Mononuclear cell (primary cell): ENCODE data around the gene IL1F10. TPM values are rescaled to one million over a fixed set of nuclear protein-coding genes. Genes with fewer than 3 reads are reported as not detected.

Experiments
- H3K27me3 ChIP-seq: 2 replicates; pipeline ENCODE4 v1.6.0; 2011; ENCODE audit warnings: low read length, control low read depth; ENCODE audit not compliant: insufficient read depth
- H3K4me1 ChIP-seq: 2 replicates; pipeline ENCODE4 v1.5.1; 2011; ENCODE audit warnings: mild to moderate bottlenecking, low read length, control low read depth; ENCODE audit not compliant: insufficient read depth
- H3K4me3 ChIP-seq: 2 replicates; pipeline ENCODE4 v1.5.1; 2011; ENCODE audit warnings: mild to moderate bottlenecking, low read length, moderate library complexity
- H3K9me3 ChIP-seq: 2 replicates; pipeline ENCODE4 v1.5.1; 2011; ENCODE audit warnings: low read depth, mild to moderate bottlenecking, control low read depth, low read length
- total RNA-seq: library from RNA; depleted of rRNA; stranded (reverse); fragments of >200 nt; gene quantifications from one replicate; pipeline ENCODE4 v1.2.3, GENCODE V29; 2012

Gene IL1F10, protein sequence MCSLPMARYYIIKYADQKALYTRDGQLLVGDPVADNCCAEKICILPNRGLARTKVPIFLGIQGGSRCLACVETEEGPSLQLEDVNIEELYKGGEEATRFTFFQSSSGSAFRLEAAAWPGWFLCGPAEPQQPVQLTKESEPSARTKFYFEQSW
- total RNA-seq = not detected

DNA sequence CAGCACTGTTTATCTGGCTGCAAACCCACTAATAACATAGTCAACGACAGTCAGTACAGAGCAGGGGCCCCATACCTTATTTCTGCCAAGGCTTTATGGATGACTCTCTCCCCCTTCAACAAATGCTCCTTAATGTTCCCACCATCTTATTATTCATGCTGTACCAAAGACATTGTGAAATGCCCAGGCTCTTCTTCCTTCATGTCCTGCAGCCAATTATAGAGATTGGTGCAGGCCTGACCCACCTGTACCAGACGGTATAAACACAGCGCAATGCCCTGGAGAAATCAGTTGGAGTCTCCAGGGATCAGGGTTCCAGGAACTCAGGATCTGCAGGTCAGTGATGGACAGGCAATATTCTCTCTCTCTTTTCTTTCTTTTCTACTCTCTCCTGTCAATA, at the start of gene IL1F10:
IL1F10 (plus strand) TSS at position 290 of the 400 bp plus-strand sequence. CDS start 4,769 bp downstream, outside the sequence.
- H3K9me3 ChIP-seq = no peaks in the 10 kb centered on the region
- H3K4me1 ChIP-seq = no peaks in the 10 kb centered on the region
- no peaks in the 10 kb centered on the region for H3K27me3 ChIP-seq
- no peak within 1 kb of the TSS for H3K4me3 ChIP-seq

DNA sequence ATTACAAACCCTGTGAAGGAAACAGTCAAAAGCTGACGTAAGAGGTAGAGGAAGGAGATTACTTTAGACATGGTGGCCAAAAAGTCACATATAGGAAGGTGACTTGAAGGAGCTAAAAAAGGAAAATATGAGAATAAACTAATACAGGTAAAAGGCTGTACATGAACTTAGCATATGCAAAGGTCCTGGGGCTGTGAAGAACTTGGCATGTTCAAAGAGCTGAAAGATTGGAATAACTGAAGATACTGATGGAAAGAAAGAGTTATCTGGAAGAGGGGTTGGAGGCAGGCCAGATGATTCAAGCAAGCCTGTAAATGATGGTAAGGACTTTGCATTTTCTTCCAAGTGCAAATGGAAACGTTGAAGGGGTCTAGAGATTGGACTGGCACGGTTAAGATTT, 49.3 kb upstream of the IL1F10 start:
- no peaks in the 10 kb centered on the region for H3K27me3 ChIP-seq
- no peaks in the 10 kb centered on the region for H3K4me1 ChIP-seq
- no peak overlapping the region for H3K4me3 ChIP-seq
- H3K9me3 ChIP-seq = no peaks in the 10 kb centered on the region

DNA sequence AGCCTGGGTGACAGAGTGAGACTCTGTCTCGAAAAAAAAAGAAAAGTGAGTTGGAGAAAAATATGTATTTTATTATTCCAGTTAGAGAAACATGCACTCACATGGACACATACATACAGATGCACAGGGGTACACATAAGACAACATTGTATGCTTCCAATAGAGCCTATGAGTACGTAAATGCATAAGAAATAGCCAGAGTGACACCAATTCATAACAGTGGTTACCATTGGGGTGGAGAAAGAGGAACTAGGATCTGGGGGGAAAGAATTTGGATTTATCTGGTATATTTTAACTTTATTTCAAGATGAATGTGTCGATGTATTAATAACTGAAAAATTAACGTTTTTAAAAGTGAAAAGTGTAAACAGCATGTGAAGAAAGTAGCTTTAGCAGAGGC, 46.5 kb upstream of the IL1F10 start:
- Histone ChIP-seq H3K4me3 (no peak overlapping the region), H3K9me3 (no peaks in the 10 kb centered on the region), H3K4me1 (no peaks in the 10 kb centered on the region), H3K27me3 (no peaks in the 10 kb centered on the region)

DNA sequence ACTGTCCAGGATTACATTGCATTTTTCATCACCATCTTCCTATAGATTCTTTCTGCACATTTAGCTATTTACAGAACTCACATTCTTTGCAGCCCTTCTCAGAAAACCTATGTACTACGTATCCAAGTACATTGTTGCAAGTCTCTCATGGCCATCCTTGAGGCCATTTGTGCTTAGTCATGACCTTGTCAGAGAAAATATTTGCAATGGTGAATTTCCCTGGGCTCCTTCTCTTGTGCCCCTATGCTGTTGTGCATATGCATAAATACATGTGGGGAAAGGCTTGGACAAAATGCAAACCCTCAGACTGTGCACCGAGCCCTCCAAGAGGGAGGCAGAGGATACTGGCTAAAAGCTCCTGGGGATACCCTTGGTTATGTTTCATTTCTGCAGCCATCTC, 43.0 kb upstream of the IL1F10 start:
- Histone ChIP-seq H3K4me3 (no peak overlapping the region), H3K9me3 (no peaks in the 10 kb centered on the region), H3K4me1 (no peaks in the 10 kb centered on the region), H3K27me3 (peaks cover 2% of the 10 kb centered on the region)

DNA sequence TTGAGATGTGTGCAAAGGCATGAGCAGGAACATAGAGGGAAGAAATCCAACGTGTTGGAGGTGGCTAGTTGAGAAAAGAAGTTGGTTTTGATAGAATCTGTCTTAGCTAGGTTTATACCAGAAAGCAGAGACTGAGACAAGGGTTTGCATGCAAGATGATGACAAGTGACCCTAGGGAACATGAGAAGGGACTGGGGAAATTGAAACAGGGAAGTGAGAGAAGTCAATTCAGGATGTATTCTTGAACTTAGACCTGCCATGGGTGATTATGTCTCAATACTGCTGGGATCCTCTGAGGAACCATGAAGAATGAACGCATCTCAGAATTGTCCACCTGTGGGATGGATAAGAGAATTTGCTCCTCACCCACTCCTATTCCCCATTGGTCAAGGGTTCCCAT, 42.0 kb upstream of the IL1F10 start:
- Histone ChIP-seq H3K4me1 (no peaks in the 10 kb centered on the region), H3K27me3 (peaks cover 2% of the 10 kb centered on the region), H3K9me3 (no peaks in the 10 kb centered on the region), H3K4me3 (no peak overlapping the region)

DNA sequence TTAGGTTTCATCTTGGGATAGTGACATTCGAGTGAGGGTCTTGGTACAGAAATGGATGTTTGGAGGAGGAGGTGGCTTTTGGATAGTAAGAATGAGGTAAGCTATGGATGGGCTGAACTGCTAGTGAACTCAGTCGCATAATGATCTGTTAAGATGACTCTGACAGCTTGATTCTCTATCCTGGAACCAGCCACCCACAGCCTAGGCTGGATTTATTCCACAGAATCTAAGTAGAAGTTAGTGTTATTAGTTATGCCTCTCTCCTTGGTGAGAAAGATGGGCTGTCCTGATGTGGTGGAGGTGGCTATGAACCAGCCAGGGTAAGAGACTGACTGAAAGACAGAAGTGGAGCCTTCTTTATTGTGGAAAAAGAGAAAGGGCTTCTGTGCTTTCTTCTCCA, 40.1 kb upstream of the IL1F10 start:
- Histone ChIP-seq H3K4me1 (no peaks in the 10 kb centered on the region), H3K9me3 (no peaks in the 10 kb centered on the region), H3K27me3 (peaks cover 2% of the 10 kb centered on the region), H3K4me3 (no peak overlapping the region)

DNA sequence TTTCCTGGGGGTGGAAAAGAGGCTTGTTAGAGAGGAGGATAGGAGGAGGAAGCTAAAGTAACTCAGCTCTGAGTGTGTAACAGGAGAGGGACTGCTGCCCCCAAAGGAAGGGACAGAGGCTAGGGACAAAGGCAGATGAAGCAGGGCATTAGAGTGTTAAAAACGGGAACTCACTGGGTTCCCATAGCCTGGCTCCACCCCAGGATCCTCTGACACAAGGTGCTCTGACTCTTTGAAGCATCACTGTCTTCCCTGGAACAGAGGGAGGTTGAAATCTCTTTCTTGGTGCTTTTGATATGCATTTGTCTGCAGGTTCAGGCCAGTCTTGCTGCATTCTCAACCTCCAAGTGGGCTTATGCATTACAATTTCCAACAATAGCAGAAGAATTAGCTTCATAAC, 39.7 kb upstream of the IL1F10 start:
- Histone ChIP-seq H3K4me3 (no peak overlapping the region), H3K9me3 (no peaks in the 10 kb centered on the region), H3K27me3 (peaks cover 2% of the 10 kb centered on the region), H3K4me1 (no peaks in the 10 kb centered on the region)

DNA sequence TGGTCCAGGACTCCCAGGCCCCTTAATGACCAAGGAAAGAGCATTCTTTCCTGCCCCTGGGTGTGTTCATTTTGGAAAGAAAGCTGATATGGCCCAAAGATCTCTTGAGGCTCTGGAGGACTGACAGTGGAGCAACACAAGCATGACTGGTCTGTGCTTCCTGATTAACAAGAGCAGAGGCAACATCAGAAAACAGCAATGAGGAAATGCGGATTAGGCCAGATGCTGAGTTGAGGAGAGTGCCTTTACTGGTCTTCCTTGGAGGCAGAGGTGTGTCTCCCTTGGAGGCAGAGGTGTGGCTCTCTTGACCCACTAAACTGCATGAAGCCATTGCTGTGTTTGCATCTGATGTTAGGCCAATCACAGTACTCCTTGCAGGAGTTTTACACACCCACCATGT, 35.0 kb upstream of the IL1F10 start:
- H3K4me3 ChIP-seq = no peak overlapping the region
- no peaks in the 10 kb centered on the region for H3K27me3 ChIP-seq
- H3K4me1 ChIP-seq = no peaks in the 10 kb centered on the region
- no peaks in the 10 kb centered on the region for H3K9me3 ChIP-seq

DNA sequence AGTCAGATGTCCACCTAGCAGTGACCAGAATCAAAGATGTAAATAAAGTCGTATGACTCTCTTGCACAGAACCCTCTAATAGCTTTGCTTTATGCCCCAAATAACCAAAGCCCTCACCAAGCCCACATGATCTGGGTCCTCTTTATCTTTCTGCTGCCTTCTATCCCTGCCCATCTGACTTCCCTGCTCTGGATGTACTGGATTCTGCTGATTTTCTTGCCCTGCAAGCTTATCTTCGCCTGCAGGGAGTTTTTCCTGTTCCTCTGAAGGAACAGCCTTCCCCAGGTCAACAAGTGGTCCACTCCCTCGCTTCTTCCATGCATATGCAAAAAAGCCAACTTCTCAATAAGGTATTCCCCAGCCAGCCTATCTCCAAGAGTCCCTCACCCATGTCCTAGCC, 33.8 kb upstream of the IL1F10 start:
- Histone ChIP-seq H3K4me3 (no peak overlapping the region), H3K27me3 (no peaks in the 10 kb centered on the region), H3K4me1 (no peaks in the 10 kb centered on the region), H3K9me3 (no peaks in the 10 kb centered on the region)

DNA sequence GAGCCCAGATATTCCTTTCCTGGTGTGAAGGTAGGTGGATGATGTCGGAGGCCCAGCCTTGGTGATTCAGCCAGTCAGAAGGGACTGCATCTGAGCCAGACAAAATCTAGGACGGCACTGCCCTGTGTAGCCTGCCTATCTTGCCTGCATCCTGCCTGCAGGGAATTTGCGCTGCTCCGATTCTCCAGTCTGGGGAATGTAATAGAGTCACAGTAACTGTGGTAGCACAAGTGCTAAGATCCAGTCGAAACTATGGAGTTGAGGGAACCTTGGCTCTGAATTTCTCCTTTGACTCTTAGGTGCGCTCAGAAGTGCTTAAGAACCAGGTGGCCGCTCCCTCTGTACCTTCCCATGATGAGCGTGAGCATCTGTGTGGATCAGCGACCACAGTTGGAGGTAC, 31.0 kb upstream of the IL1F10 start:
- Histone ChIP-seq H3K4me3 (no peak overlapping the region), H3K9me3 (no peaks in the 10 kb centered on the region), H3K4me1 (no peaks in the 10 kb centered on the region), H3K27me3 (no peaks in the 10 kb centered on the region)

DNA sequence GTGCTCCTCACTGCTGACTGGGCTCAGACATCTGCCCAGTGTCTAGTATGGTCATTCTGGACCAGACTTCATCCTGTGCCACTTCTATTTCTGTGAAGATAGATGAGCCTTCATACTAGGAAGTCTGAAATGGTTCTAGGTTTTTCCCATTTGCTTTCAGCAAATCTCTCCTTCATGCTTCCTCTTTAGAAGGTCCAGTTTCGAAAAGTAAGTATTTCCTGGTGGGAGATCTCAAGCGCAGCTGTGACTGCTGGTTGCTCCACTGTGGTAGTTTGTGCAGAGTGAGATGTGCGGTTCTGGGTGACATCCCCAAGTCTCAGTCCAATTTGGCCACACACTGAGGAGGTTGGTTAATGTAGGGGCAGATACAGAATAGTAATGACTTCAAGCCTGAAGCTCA, 29.5 kb upstream of the IL1F10 start:
- Histone ChIP-seq H3K9me3 (no peaks in the 10 kb centered on the region), H3K27me3 (no peaks in the 10 kb centered on the region), H3K4me1 (no peaks in the 10 kb centered on the region), H3K4me3 (no peak overlapping the region)

DNA sequence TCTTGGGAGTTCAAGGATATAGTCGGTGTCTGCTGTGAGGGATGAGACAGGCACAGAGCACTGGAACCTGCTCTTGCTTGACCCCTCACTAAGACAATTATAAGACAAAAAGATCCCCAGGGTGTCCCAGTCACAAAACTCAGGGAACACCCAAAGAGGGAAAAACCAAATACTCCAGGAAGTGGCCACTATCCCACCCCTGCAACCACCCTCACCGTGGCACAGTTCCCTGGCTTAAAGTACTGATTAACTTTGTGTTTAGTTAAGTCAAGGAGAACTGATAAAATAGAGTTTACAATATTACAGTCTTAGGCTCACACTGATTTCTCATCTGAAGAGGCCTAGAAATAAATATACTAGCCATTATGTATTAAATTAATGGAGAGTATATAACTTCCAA, 28.6 kb upstream of the IL1F10 start:
- Histone ChIP-seq H3K27me3 (no peaks in the 10 kb centered on the region), H3K4me1 (no peaks in the 10 kb centered on the region), H3K4me3 (no peak overlapping the region), H3K9me3 (no peaks in the 10 kb centered on the region)

DNA sequence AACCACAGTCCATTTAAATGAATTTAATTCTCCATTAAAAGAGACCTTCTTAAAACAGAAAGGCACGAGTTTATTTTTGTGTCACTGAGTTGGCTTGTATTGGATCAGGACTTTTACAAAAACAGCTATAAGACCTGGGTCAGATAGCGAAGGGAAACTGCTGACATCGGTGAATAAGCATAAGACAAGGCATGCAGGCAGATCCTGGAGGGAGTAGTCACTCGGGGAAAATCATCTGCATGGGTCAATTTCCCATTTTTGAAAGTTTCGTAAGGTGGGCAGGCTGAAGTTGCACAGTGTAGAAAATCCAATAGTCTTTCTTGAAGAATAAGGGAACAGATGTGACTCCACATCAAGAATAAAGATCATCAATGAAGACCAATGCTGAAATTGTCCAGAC, 28.1 kb upstream of the IL1F10 start:
- H3K4me3 ChIP-seq = no peak overlapping the region
- H3K9me3 ChIP-seq = no peaks in the 10 kb centered on the region
- H3K4me1 ChIP-seq = no peaks in the 10 kb centered on the region
- H3K27me3 ChIP-seq = no peaks in the 10 kb centered on the region

DNA sequence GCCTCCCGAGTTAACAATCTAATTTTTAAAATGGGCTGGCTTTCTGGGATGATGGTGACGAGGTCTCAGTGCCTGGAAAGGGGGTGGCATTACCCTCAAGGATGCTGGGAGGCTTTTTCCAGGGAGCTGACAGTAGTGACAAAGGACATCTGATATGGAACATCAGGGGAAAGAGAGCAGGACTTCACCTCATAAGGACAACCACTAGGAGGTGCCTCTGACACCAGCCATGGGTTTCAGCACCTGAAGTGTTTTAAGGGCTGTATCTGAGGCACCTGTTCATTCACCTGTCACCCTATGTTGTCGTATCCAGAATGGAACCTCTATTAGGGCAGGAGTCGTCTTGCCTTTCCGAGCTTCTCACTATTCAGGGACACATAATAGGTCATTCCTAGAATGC, 25.9 kb upstream of the IL1F10 start:
- Histone ChIP-seq H3K4me3 (no peak overlapping the region), H3K4me1 (no peaks in the 10 kb centered on the region), H3K9me3 (no peaks in the 10 kb centered on the region), H3K27me3 (no peaks in the 10 kb centered on the region)

DNA sequence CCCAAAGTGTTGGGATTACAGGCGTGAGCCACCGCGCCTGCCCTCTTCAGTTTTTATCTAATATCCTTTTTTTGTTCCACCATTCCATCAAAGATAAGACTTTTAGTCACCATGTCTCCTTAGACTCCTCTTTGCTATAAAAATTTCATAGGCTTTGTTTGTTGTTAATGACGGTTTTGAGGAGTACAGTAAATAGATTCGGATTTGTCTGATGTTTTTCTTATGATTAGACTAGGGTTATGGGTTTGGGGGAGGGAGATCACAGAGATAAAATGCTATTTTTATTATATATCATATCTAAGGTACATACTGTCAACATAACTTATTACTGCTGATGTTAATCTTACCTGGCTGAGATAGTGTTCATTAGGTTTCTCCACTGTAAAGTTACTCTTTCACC, 21.3 kb upstream of the IL1F10 start:
- Histone ChIP-seq H3K27me3 (no peaks in the 10 kb centered on the region), H3K4me1 (no peaks in the 10 kb centered on the region), H3K4me3 (no peak overlapping the region), H3K9me3 (no peaks in the 10 kb centered on the region)

DNA sequence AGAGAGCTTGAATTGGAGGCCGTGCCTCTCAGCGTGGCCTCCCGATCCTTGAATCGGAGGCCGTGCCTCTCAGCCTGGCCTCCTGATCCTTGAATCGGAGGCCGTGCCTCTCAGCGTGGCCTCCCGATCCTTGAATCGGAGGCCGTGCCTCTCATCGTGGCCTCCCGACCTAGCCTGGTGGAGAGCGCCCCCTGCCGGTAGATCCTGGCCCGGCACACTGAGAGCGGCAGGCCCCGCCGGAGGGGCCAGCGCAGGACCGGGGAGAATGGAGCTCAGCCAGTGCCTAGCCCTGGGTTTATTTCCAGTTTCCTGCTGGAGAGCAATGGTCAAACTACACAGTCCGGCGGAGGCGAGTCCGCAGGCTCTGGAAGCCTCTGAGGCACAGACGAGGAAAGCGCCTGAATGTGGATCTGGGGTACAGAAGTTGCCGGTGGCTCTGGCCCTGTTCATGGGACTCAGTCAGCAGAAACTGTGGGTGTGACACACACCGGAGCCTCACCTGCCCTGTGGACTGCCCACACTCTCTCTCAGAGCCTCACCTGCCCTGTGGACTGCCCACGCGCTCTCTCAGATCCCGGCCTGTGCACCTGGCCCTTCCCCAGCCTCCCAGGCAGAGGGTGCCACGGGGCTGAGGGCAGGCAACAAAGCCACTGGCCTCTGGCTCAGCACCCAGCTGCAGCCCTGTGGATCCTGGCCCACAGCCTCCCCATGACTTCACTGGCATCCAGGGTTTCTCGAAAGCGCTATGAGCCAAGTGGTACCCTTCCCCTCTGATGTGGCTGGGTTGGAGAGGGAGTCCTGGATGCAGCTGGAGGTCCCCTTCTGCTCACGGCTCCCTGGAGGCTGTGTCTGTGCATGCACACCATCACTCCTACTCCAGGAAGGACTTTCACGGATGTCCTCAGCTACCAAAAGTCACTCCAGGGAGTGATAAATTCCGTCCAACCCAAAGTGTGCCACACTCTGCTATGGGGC, 16.6 kb upstream of the IL1F10 start:
- Histone ChIP-seq H3K9me3 (no peaks in the 10 kb centered on the region), H3K4me3 (no peak overlapping the region), H3K27me3 (no peaks in the 10 kb centered on the region), H3K4me1 (no peaks in the 10 kb centered on the region)
